Keratinocyte (primary cell): Measurements from ENCODE around the gene TXN2. TPM values are rescaled to one million over a fixed set of nuclear protein-coding genes. Genes with fewer than 3 reads are reported as not detected.

Source experiments
- DNase-seq: peaks from one replicate; pipeline ENCODE4 v3.0.0-alpha.2; 2011; ENCODE audit warnings: low read depth, missing footprints, low spot score
- FAIRE-seq: peaks from 2 replicates; lab custom pipeline; 2011; peaks lifted over from hg19 to GRCh38; lab: Jason Lieb, UNC
- H2AFZ ChIP-seq: 2 replicates; pipeline ENCODE4 v1.6.0; 2012; ENCODE audit warnings: low read length, control low read depth, inconsistent platforms; ENCODE audit not compliant: control insufficient read depth
- H3K27ac ChIP-seq: 2 replicates; pipeline ENCODE4 v1.5.1; 2011; ENCODE audit warnings: low read length; ENCODE audit not compliant: control insufficient read depth, insufficient read depth
- H3K27me3 ChIP-seq: 3 replicates; pipeline ENCODE4 v1.6.0; 2011; ENCODE audit warnings: low read length; ENCODE audit not compliant: control insufficient read depth, insufficient read depth; ENCODE audit errors: extremely low read depth
- H3K36me3 ChIP-seq, 2 experiments: 2 replicates in 1 of 2; 3 replicates in 1 of 2; pipeline ENCODE4 v1.5.1; 2011; ENCODE audit warnings: low read length in 2 of 2, mild to moderate bottlenecking in 1 of 2; ENCODE audit not compliant: control insufficient read depth in 2 of 2, insufficient read depth in 2 of 2; ENCODE audit errors: extremely low read depth in 1 of 2
- H3K4me1 ChIP-seq: 3 replicates; pipeline ENCODE4 v1.5.1; 2011; ENCODE audit warnings: low read length; ENCODE audit not compliant: control insufficient read depth, insufficient read depth; ENCODE audit errors: extremely low read depth
- H3K4me2 ChIP-seq: 3 replicates; pipeline ENCODE4 v1.6.0; 2011; ENCODE audit warnings: low read depth, low read length; ENCODE audit not compliant: control insufficient read depth, insufficient read depth; ENCODE audit errors: extremely low read depth
- H3K4me3 ChIP-seq, 3 experiments: fragments of 200-600 bp in 1 of 3; sonication (generic) in 1 of 3; 2 replicates in 2 of 3; 3 replicates in 1 of 3; pipeline ENCODE4 v1.5.1; 2011 to 2016; ENCODE audit warnings: low read length in 3 of 3, mild to moderate bottlenecking in 3 of 3, control low read depth in 2 of 3, inconsistent platforms in 1 of 3, low read depth in 1 of 3, mixed read lengths in 1 of 3, mixed run types in 1 of 3, moderate library complexity in 1 of 3; ENCODE audit not compliant: control insufficient read depth in 2 of 3, insufficient read depth in 2 of 3; ENCODE audit errors: extremely low read depth in 1 of 3
- H3K79me2 ChIP-seq: 2 replicates; pipeline ENCODE4 v1.6.0; 2012; ENCODE audit warnings: low read length; ENCODE audit not compliant: control insufficient read depth, insufficient read depth
- H3K9ac ChIP-seq: 3 replicates; pipeline ENCODE4 v1.6.0; 2011; ENCODE audit warnings: low read length; ENCODE audit not compliant: control insufficient read depth, insufficient read depth; ENCODE audit errors: extremely low read depth
- H3K9me1 ChIP-seq: 3 replicates; pipeline ENCODE4 v1.6.0; 2011; ENCODE audit warnings: low read length; ENCODE audit not compliant: control insufficient read depth, insufficient read depth; ENCODE audit errors: extremely low read depth
- H3K9me3 ChIP-seq: 2 replicates; pipeline ENCODE4 v1.5.1; 2012; ENCODE audit warnings: low read depth, low read length; ENCODE audit not compliant: control insufficient read depth
- H4K20me1 ChIP-seq: 3 replicates; pipeline ENCODE4 v1.6.0; 2011; ENCODE audit warnings: low read length; ENCODE audit not compliant: control insufficient read depth, insufficient read depth; ENCODE audit errors: extremely low read depth
- EZH2 ChIP-seq: IDR thresholded peaks from one replicate; pipeline ENCODE4 v1.6.1; 2012; ENCODE audit warnings: inconsistent platforms, mild to moderate bottlenecking, low read length, moderate library complexity
- dilution Hi-C: fragments of 300-500 bp; cut with MboI; formaldehyde crosslinking; loops from one replicate; pipeline ENCODE4 v1.7.0; 2020; ENCODE audit warnings: low sequenced_read_pairs; ENCODE audit not compliant: extremely low pct_ligation_motif_present
- polyA plus RNA-seq, 5 experiments: library from polyadenylated mRNA; depleted of rRNA in 3 of 5; stranded (reverse) in 3 of 5; stranded (forward) in 1 of 5; unstranded in 1 of 5; fragments of >200 nt; gene quantifications; 1 replicate in 1 of 5; 2 replicates in 3 of 5; 3 replicates in 1 of 5; pipeline versions ENCODE4 v1.2.1 to v1.2.3, GENCODE V29; 2011 to 2012; ENCODE audit warnings: missing spikeins in 2 of 5, low read depth in 1 of 5, low replicate concordance in 1 of 5
- TF ChIP-seq, protein P1 (sequence below), 3 experiments: IDR thresholded peaks in 1 of 3; conservative IDR thresholded peaks in 1 of 3; optimal IDR thresholded peaks in 1 of 3; 2 replicates in 2 of 3; 3 replicates in 1 of 3; pipeline versions ENCODE3 to v1.5.1; 2011; ENCODE audit warnings: low read length in 3 of 3, mild to moderate bottlenecking in 3 of 3, moderate library complexity in 2 of 3, control low read depth in 1 of 3, inconsistent platforms in 1 of 3; ENCODE audit not compliant: insufficient read depth in 2 of 3; ENCODE audit errors: extremely low read depth in 1 of 3

TXN2 gene
- polyA plus RNA-seq, 1 donor (not counting 4 experiments of a cell fraction or from before 2014, with no cell fraction given), result 95.9 TPM

DNA sequence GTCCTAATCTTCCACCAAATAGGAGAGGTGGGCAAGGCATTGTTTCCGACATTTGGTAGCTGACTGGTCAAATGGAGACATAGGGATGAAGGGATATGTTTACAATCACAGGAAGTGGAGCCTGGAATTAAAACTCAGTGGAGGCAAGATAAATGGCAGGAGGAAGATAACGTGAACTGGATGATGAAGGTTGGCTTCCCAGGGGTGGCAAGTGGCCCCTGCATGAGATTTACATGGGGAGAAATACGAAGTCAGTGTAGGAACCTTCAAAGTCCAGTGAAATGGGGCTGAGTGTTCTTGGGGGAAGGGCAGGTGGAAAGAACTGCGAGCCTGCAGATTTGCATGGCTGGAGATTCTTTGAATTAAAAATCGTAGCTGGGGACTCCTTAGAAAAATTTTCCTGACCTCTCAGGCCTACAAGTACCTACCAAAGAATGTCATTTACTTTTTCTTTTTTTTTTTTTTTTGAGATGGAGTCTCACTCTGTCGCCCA, 26.1 kb upstream of the TXN2 start:
- Histone ChIP-seq H3K9me1 (no peaks in the 10 kb centered on the region), H3K27ac (no peak overlapping the region), H4K20me1 (peaks cover 3% of the 10 kb centered on the region), H3K4me3 (peak overlapping the region in 1 of 3 experiments; percentile 60), H3K79me2 (no peaks in the 10 kb centered on the region), H3K36me3 (peaks cover 10 to 20% of the 10 kb centered on the region in 2 experiments), H3K9ac (peak overlapping the region; percentile 43), H3K27me3 (no peaks in the 10 kb centered on the region), H3K9me3 (no peaks in the 10 kb centered on the region), H3K4me1 (no peaks in the 10 kb centered on the region), H3K4me2 (peak overlapping the region; percentile 72), H2AFZ (no peak overlapping the region)
- dilution Hi-C loops, result no loop called here
- DNase-seq (no peak), FAIRE-seq (no peak)
- no peak for TF ChIP-seq EZH2
- TF ChIP-seq, protein P1, sequence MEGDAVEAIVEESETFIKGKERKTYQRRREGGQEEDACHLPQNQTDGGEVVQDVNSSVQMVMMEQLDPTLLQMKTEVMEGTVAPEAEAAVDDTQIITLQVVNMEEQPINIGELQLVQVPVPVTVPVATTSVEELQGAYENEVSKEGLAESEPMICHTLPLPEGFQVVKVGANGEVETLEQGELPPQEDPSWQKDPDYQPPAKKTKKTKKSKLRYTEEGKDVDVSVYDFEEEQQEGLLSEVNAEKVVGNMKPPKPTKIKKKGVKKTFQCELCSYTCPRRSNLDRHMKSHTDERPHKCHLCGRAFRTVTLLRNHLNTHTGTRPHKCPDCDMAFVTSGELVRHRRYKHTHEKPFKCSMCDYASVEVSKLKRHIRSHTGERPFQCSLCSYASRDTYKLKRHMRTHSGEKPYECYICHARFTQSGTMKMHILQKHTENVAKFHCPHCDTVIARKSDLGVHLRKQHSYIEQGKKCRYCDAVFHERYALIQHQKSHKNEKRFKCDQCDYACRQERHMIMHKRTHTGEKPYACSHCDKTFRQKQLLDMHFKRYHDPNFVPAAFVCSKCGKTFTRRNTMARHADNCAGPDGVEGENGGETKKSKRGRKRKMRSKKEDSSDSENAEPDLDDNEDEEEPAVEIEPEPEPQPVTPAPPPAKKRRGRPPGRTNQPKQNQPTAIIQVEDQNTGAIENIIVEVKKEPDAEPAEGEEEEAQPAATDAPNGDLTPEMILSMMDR (optimal IDR thresholded peaks at IDR 0.05 in 1 of 3, IDR thresholded peaks at IDR 0.05 in 1 of 3, conservative IDR thresholded peaks at IDR 0.05 in 1 of 3; ENCODE audit: extremely low read depth in 1 of 3, insufficient read depth in 2 of 3, low read length in 3 of 3), result no peak

DNA sequence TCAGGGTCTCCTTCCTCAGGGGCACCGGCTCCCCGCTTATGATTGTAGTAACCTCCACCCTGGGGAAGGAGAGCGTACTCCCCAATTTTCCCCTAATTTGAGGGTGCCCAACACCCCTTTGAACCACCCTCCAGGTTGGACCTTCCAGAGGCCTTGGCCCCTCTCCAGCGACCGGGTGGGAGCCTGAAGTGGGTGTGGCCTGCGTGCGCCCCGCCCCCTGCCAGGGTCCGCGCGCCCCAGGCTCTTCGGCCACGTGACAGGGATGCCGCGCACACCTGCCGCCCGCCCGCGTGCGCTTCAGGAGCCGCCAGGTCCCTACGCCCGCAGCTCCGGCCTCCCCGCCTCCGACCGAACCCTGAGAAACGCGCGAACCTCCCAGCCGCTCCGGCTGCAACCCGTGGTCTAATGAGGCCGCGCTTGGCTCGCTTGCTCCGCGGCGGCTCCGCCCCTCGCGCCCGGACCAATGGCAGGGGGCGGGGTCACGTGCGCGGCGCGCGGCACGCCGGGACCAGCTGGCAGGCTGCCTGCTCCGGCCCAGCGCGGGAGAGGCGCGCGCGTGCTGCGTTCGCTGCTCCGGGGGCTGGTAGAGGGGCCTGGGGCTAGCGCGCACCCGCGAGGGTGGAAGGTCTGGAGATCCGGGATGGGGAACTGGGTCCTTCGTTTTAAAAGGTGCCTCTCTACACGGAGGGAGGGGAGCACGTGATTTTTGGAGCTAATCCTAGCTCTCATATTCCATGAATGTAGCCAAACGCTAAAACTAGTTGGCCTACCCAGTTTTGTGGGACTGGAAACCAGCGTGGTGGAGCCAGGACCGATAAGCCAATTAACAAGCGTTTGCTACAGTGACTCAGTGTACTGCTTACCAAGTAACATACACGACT, 25.4 kb upstream of the TXN2 start, which contains the start of gene FOXRED2:
FOXRED2 (minus strand) TSS at position 404 of the 881 bp plus-strand sequence. CDS start 618 bp downstream, outside the sequence.
- peak within 1 kb of the TSS; percentile 43 for H3K9ac ChIP-seq
- peaks cover 5 to 15% of the 10 kb centered on the region in 2 experiments for H3K36me3 ChIP-seq
- peaks cover 3% of the 10 kb centered on the region for H4K20me1 ChIP-seq
- no peaks in the 10 kb centered on the region for H3K79me2 ChIP-seq
- H3K27me3 ChIP-seq, result no peaks in the 10 kb centered on the region
- peak; percentile 36 for FAIRE-seq
- H2AFZ ChIP-seq, result peak within 1 kb of the TSS; percentile 74
- H3K4me3 ChIP-seq, result peak within 1 kb of the TSS; percentile 41 to 60 (median 58)
- no peaks in the 10 kb centered on the region for H3K9me3 ChIP-seq
- dilution Hi-C loops, result no loop called here
- no peaks in the 10 kb centered on the region for H3K9me1 ChIP-seq
- peak within 1 kb of the TSS; percentile 72 for H3K4me2 ChIP-seq
- TF ChIP-seq EZH2, result no peak
- TF ChIP-seq, protein P1 (optimal IDR thresholded peaks at IDR 0.05 in 1 of 3, IDR thresholded peaks at IDR 0.05 in 1 of 3, conservative IDR thresholded peaks at IDR 0.05 in 1 of 3; ENCODE audit: extremely low read depth in 1 of 3, insufficient read depth in 2 of 3, low read length in 3 of 3), result no peak
- no peaks in the 10 kb centered on the region for H3K4me1 ChIP-seq
- H3K27ac ChIP-seq, result peak within 1 kb of the TSS; percentile 30
- no peak for DNase-seq
